ENCODE results near the gene ARGLU1. TPM values are rescaled to one million over a fixed set of nuclear protein-coding genes. Genes with fewer than 3 reads are reported as not detected.

The ARGLU1 gene
- total RNA-seq, 1 donor from 2014 or later: 122 TPM

GRCh38 chr13:106533943-106534638 lies 33.8 kb downstream of the ARGLU1 start:
- Histone ChIP-seq H3K36me3 (no peaks in the 10 kb centered on the region), H3K4me1 (peaks cover 10% of the 10 kb centered on the region), H3K4me3 (peak overlapping the region; percentile 62), H3K27ac (peak overlapping the region; percentile 85), H3K9me3 (no peaks in the 10 kb centered on the region), H3K27me3 (no peaks in the 10 kb centered on the region)
- DNase-seq: peak; percentile 85
- TF ChIP-seq CTCF (IDR thresholded peaks at IDR 0.05): no peak
- intact Hi-C loops (cut with DNase I): no loop called here
- ATAC-seq: peak; percentile 13

GRCh38 chr13:106533101-106533942 lies 34.6 kb downstream of the ARGLU1 start:
- intact Hi-C loops (cut with DNase I): no loop called here
- no peaks in the 10 kb centered on the region for H3K9me3 ChIP-seq
- ATAC-seq (peak; percentile 71), DNase-seq (peak; percentile 93)
- H3K4me1 ChIP-seq: peaks cover 10% of the 10 kb centered on the region
- H3K27ac ChIP-seq: peak overlapping the region; percentile 85
- H3K27me3 ChIP-seq: no peaks in the 10 kb centered on the region
- H3K4me3 ChIP-seq: peak overlapping the region; percentile 62
- peak; percentile 67 for TF ChIP-seq CTCF (IDR thresholded peaks at IDR 0.05)
- H3K36me3 ChIP-seq: no peaks in the 10 kb centered on the region

- Histone ChIP-seq H3K4me3 (peak overlapping the region; percentile 62), H3K36me3 (no peaks in the 10 kb centered on the region), H3K9me3 (no peaks in the 10 kb centered on the region), H3K27me3 (no peaks in the 10 kb centered on the region), H3K4me1 (peaks cover 10% of the 10 kb centered on the region), H3K27ac (peak overlapping the region; percentile 85)
- intact Hi-C loops (cut with DNase I): no loop called here
- no peak for TF ChIP-seq CTCF (IDR thresholded peaks at IDR 0.05)
- DNase-seq (no peak), ATAC-seq (no peak)
Measured at GRCh38 chr13:106532111-106532929, 35.6 kb downstream of the ARGLU1 start.

GRCh38 chr13:106530980-106531481 lies 36.9 kb downstream of the ARGLU1 start:
- Histone ChIP-seq H3K36me3 (no peaks in the 10 kb centered on the region), H3K4me3 (peak overlapping the region; percentile 62), H3K4me1 (peaks cover 10% of the 10 kb centered on the region), H3K27me3 (no peaks in the 10 kb centered on the region), H3K9me3 (no peaks in the 10 kb centered on the region), H3K27ac (peak overlapping the region; percentile 85)
- ATAC-seq (no peak), DNase-seq (no peak)
- intact Hi-C loops (cut with DNase I): no loop called here
- TF ChIP-seq CTCF (IDR thresholded peaks at IDR 0.05): no peak

- no peaks in the 10 kb centered on the region for H3K9me3 ChIP-seq
- no peaks in the 10 kb centered on the region for H3K36me3 ChIP-seq
- TF ChIP-seq CTCF (IDR thresholded peaks at IDR 0.05): no peak
- DNase-seq (no peak), ATAC-seq (no peak)
- peaks cover 10% of the 10 kb centered on the region for H3K4me1 ChIP-seq
- H3K4me3 ChIP-seq: peak overlapping the region; percentile 62
- no peaks in the 10 kb centered on the region for H3K27me3 ChIP-seq
- intact Hi-C loops (cut with DNase I): no loop called here
- H3K27ac ChIP-seq: peak overlapping the region; percentile 85
Measured at GRCh38 chr13:106530171-106530851, 37.6 kb downstream of the ARGLU1 start.

Measured in upper lobe of right lung (tissue), 1 donor.